Testis (tissue), 2 donors: ENCODE data around the gene PPT2.

ENCODE experiments used
- POLR2A ChIP-seq: fragments of 450-650 bp; IDR thresholded peaks from one replicate; pipeline ENCODE4 v1.6.1; 2017; ENCODE audit warnings: antibody characterized with exemption, mild to moderate bottlenecking, moderate library complexity
- TF ChIP-seq, protein P1 (sequence below), 3 experiments: fragments of 450-650 bp in 2 of 3; fragments of 200-600 bp in 1 of 3; sonication (generic) in 1 of 3; IDR thresholded peaks; one replicate each; pipeline ENCODE4 v1.5.1; 2016 to 2019; ENCODE audit warnings: antibody characterized with exemption in 3 of 3, mild to moderate bottlenecking in 2 of 3, moderate library complexity in 1 of 3

GRCh38 chr6:32188381-32189068 lies 34.6 kb downstream of the PPT2 start:
- TF ChIP-seq, protein P1, sequence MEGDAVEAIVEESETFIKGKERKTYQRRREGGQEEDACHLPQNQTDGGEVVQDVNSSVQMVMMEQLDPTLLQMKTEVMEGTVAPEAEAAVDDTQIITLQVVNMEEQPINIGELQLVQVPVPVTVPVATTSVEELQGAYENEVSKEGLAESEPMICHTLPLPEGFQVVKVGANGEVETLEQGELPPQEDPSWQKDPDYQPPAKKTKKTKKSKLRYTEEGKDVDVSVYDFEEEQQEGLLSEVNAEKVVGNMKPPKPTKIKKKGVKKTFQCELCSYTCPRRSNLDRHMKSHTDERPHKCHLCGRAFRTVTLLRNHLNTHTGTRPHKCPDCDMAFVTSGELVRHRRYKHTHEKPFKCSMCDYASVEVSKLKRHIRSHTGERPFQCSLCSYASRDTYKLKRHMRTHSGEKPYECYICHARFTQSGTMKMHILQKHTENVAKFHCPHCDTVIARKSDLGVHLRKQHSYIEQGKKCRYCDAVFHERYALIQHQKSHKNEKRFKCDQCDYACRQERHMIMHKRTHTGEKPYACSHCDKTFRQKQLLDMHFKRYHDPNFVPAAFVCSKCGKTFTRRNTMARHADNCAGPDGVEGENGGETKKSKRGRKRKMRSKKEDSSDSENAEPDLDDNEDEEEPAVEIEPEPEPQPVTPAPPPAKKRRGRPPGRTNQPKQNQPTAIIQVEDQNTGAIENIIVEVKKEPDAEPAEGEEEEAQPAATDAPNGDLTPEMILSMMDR (IDR thresholded peaks at IDR 0.05) = no peak
- TF ChIP-seq POLR2A = no peak
